GM19240 (cell line): ENCODE results near the gene DDX51.

ENCODE experiments used
- DNase-seq: peaks from one replicate; pipeline ENCODE4 v3.0.0; 2011; ENCODE audit warnings: low spot score; ENCODE audit not compliant: insufficient read length

The DDX51 gene

DNA sequence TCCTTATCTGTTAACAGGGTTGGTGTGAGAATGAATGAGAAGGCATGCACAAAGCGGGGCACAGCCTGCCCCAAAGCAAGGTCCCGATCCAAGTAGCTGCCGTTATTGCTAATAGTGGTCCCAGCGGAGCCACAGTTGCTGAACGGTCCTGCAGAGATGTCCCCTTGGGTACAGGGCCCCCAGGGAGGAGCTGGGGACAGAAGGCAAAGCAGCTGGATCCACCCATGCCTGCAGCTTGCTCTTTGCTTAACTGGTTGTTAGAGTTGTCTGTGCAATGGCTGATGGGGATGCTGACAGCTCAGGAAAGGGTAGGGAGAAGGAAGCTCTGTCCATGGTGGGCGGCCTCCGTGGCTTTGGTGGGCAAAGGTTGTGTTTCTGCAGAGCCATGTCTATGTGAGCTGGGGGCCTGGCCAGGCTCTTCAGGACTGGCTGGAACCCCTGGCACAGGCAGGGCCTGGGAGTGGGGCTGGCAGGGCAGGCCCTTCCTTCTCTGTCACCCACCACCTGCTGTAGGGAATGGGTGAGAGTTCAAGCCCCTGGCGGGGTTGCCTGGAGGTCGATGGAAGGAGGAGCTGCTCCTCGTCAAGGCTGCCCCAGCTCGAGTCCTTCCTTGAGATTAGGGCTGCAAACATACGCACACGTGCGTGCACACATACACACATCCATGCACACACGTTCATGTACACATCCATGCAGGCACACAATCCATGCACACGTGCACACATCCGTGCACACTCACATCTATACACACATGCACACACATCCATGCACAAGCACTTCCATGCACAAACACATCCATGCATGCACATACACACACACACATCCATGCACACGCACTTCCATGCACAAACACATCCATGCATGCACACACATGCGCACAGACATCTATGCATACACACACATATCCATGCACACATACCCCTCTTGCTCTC, 35.6 kb upstream of the DDX51 start:
- no peak for DNase-seq

DNA sequence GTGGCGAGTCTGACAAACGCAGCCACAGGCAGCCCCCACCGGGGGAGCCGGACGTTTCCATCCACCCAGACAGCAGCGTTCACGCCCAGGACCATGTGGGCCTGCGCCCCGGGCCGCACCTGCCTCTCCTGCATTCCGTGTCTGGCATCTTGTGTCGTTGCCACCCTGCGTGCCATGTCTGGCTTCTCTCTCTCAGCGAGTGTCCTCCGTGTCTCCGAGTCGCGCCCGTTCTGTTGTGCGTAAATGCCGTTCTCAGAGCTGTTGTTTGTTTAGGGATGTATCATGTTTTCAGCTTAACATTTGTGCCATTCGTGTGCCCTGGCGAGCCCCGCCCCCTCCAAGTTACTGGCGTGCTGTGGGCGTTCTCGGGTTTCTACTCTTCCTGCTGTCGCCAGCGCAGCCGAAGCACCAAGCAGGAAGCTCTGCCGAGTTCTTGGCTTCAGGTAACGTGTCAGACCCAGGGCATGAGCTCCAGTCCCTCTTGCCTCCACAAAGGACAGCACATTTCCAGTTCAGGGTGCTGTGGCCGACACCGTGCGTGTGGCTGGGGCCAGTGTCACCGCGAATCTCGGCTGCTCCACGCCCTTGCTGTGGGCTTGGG, 34.8 kb upstream of the DDX51 start:
- DNase-seq: no peak

DNA sequence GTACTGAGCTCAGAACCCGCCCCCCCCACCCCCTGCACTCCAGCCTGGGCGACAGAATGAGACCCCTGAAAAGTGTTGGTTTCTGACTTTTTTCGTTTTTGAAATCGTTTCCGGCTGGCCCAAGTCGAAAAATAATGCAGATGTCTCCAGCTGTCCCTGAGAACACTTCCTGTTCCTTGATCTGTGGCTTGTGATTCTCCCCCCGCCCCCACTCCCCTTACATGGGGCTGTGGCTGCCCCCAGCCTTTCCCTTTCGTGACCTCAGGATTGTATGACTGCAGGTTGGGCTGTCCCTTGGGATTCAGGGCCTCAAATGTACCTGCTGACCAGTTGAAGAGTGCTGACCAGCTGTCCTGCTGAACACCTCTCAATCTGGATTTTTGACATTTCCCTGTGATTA, 34.2 kb upstream of the DDX51 start:
- DNase-seq: no peak

DNA sequence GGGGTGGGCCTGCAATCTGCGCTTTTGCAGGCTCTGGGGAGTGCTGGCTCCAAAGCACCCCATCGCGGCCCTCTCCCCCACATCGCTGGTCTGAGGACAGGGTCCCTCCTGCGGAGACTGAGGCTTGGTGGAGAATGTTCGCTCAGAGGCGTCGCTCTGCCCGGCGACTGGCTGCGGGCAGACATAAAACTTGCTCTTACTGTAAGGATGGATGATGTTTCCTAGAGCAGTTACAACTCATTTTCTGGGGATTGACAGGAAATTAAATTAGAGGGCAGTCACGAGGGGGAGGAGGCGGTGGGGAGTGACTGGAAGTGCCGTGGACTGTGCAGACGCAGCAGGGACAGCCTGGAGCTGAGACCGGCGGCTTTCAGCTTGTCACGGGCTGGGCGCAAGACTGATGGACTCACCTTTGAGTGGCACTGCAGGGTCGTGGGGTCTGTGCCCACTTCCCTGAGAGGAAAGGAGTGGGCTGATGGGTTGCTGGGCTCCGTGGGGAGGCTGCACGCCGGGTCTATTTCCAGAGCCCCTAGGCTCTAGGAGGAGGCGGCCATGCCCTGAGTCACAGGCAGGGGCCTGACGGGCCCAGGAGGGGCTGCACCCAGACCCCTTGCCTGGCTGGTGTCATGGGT, 32.9 kb upstream of the DDX51 start:
- DNase-seq: no peak

DNA sequence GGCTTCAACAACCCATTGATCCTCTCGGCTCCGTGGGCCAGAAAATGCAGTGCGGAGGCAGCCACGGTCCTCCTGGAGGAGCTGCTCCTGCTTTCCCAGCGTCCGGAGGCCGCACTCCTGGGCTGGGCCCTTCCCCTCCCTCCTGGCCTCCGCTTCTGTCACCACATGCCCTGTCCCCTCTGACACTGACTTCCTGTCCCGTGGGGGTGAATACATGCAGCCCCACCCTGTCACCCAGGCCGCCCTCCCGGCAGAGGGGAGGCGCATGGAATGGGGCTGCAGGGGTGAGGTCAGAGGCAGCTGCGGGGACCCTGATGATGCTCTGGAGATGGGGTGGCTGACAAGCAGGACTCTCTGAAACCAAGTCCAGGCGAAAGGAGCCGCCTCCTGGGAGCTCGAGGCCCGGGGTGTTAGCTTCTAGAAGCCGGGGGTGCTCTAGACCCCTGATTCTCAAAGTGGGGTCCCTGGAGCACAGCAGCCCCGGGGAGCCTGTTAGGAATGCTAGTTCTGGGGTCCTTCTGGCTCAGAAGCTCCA, 32.3 kb upstream of the DDX51 start:
- no peak for DNase-seq

DNA sequence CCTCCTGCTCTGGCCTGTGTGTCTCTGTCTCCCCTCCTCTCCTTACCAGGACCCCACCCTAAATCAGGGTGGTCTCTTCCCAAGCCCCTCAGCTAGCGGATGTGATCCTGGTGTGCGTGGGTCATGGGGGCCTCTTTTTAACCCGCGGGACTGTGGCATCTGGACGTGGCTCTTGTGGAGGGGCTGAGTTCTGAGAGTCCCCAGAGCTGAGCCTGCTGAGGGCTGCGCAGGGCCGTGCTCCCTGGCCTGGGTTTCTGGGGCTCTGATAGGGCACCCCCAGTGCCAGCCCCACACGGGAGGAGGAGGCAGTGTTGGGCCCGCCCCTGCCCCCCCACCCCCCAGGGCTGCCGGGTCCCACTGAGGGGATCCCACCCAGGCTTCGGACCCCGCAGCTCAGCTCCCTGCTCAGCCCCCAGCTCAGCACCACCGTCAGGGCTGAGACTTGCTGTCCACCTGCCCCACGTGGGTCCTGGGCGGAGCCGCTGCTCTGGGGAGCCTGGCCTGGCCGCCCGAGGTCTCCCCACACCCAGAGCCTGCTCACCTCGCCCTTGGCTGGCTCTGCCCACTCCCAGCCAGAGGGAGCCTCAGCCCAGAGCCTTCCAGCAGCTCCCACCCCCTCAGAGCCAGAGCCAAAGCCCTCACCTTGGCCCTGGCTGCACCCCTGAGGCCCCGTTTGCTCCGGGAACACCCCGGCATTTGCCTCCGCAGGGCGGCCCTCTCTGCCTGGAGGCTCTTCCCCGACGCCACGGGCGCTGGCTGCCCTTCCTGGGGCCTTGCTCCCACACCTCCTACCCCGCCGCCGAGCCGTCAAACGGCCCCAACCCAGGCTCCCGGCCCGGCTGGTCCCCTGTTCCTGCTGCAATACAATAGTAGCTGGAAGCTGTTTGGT, 31.6 kb upstream of the DDX51 start:
- DNase-seq: no peak

- no peak for DNase-seq
Measured at GRCh38 chr12:132174839-132175490, 30.8 kb upstream of the DDX51 start.

DNA sequence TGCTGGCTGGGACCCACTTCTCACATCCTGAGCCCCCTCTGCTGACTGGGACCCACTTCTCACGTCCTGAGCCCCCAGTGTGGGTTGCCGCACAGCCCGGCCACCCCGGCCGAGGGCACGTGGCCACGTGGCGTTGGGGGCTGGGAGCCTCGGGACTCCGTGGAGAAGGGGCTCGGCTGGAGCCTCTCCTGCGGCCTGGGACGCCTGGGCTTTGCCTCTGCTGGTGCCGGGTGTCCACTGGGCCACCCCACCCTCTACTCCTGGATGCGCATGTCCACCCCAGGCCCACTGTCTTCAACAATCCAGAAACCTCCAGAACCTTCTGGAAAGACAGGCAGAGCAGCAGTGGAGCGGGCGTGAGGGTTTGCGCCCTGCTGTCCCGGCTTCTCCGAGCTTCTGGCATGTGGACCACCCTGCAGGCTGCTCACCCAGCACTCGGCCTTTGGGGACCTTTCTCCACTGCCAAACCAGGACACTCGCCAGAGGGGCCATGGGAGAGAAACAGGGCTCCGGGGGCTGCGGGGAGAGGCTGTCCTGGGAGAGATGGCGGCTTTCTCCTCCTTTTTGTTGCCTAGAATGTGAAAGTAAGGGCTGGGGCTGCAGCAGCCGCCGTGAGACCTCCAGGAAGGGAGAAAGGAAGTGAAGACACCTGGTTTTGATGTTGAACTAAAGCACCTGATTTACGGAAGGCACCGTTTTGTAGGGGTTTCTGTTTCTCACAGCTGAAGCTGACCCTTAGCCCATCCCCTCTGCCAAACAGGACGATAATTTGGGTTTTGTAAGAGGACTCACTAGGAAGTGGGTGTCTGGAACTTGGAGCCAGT, 30.1 kb upstream of the DDX51 start:
- DNase-seq: no peak

GRCh38 chr12:132173135-132174014, 29.3 kb upstream of the DDX51 start:
- DNase-seq: no peak

- no peak for DNase-seq
Measured at GRCh38 chr12:132172619-132173018, 28.5 kb upstream of the DDX51 start.

- DNase-seq: no peak
Measured at GRCh38 chr12:132171968-132172521, 27.9 kb upstream of the DDX51 start.

DNA sequence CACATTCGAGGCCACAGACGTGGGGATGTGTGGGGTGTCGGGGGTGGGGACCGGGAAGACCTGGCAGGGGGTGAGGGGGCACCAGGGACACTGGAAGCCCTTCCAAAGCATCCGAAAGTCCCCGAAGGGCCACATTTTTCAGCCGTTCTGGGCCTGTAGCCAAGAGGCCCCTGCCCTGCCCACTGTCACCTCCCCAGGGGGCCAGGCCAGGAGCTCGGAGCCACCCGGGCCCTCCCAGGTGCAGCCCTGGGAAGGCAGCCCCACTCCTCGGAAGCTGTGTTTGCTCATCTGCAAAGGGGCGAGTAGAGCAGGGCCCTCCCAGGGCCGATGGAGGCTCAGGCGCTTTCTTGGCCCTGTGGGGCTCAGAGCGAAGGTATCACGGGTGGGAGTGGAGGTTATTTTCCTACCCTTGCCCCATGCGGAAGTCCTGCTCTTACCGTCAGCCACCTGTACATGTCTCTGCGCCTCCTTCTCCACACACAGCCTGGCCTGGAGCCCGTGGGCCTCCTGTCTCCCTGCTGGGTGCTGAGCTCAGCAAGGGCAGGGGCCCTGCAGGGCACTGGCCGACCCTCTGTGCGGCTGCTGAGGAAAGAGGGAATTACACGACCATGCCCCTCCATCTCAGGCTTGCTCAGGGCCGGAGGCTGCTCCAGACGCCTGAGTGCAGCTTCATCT, 27.3 kb upstream of the DDX51 start:
- no peak for DNase-seq

DNA sequence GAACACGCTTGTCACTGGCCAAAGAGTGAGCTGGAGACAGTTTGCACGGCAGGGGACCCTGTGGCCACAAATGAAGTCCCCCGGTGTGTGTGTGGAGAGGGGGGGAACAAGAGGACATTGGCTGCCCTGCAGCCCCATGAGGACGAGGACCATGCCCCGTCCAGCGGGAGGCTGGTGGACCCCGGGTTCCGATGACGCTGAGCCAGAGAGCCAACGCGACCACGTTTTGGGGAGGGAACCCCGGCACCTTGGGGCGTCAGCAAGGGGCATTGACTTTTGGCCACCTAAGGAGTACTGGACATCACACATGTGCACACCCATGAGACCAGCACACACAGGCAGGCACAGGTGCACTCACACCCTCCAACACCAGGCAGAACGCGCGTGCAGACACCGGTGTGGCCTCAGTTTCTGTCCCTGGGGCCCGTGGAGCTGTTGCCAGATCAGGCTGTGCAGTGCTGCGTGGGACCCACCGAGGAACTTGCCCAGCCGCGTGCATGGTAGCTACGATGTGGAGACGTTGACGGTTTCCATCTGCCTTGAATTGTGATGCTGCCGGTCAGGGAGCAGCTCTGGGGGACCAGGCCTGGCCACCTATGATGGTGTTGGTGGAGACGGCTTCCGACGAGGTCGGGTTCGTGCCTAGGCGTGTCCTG, 26.6 kb upstream of the DDX51 start:
- no peak for DNase-seq

- DNase-seq: no peak
Measured at GRCh38 chr12:132170094-132170636, 26.0 kb upstream of the DDX51 start.

DNA sequence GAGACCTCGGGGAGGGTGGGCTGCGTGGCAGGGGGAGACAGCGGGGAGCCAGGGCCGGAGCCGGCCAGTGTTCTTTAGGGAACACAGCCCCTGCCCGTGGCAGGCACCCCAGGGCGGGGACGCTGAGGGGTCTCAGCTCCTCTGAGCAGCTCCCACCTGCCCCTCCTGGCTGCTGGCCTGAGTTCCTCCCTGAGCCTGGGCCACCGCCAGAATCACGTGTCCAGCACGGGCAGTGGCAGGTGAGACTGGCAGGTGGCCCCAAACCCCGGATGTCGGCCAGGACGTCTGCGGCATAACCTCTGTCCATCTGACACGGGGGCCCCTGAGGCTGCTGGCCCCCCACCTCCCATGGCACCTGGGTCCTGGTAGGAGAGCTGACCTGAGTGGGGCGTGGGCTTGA, 25.3 kb upstream of the DDX51 start:
- DNase-seq: no peak

- DNase-seq: no peak
Measured at GRCh38 chr12:132168311-132169031, 24.4 kb upstream of the DDX51 start.
